Cardiac muscle cell (in vitro differentiated cells and primary cell): ENCODE measurements around the gene PLK1. TPM values are rescaled to one million over a fixed set of nuclear protein-coding genes. Genes with fewer than 3 reads are reported as not detected.

Experiments used
- DNase-seq, 2 donors: peaks; one replicate each; pipeline versions ENCODE4 v3.0.0 to v3.0.0-alpha.2; 2010 to 2017; ENCODE audit warnings: low read depth in 1 of 2, low spot score in 1 of 2
- H3K27ac ChIP-seq: fragments of 200-600 bp; sonication (generic); 2 replicates; pipeline ENCODE4 v1.5.1; 2016
- H3K27me3 ChIP-seq: fragments of 200-600 bp; sonication (generic); 2 replicates; pipeline ENCODE4 v1.6.0; 2016; ENCODE audit warnings: control low read depth
- H3K36me3 ChIP-seq: fragments of 200-600 bp; sonication (generic); 2 replicates; pipeline ENCODE4 v1.5.1; 2016; ENCODE audit warnings: control low read depth
- H3K4me1 ChIP-seq: fragments of 200-600 bp; sonication (generic); 2 replicates; pipeline ENCODE4 v1.8.1; 2017; ENCODE audit warnings: low read depth, mild to moderate bottlenecking, mixed run types
- H3K4me3 ChIP-seq: fragments of 200-600 bp; sonication (generic); 2 replicates; pipeline ENCODE4 v1.5.1; 2016; ENCODE audit warnings: mild to moderate bottlenecking
- H3K9me3 ChIP-seq: fragments of 200-600 bp; sonication (generic); 2 replicates; pipeline ENCODE4 v1.5.1; 2017; ENCODE audit warnings: low read depth, mild to moderate bottlenecking, control low read depth
- polyA plus RNA-seq: library from polyadenylated mRNA; unstranded; fragments of >200 nt; fragmentation: Nextera tagmentation; extraction: Ambion mirVana; gene quantifications from 2 replicates; pipeline ENCODE4 v1.2.1, GENCODE V29; 2016
- total RNA-seq: library from RNA; depleted of rRNA; stranded (reverse); fragments of >200 nt; gene quantifications from 2 replicates; pipeline ENCODE4 v1.2.3, GENCODE V29; 2016
- TF ChIP-seq, protein P1 (sequence below): IDR thresholded peaks from 2 replicates; pipeline ENCODE4 v1.5.1; 2012; ENCODE audit warnings: low read depth, mild to moderate bottlenecking, low read length

The PLK1 gene
- total and polyA plus RNA-seq, 2 experiments from 2014 or later: 13.4 to 93.3 TPM

DNA sequence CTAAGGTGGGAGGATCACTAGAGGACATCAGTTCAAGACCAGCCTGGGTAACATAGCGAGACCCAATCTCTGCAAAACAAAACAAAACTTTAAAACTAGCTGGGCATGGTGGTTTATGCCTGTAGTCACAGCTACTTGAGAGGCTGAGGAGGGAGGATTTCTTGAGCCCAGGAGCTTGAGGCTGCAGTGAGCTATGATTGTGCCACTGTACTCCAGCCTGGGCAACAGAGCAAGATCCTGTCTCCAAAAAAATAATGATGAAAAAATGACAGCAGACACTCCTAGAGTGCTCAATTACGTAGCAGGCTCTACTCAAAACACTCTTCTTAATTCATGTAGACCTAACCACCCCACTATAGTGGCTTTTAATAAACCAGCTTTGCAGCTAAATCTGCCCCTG, 21.4 kb downstream of the PLK1 start:
- Histone ChIP-seq H3K4me3 (no peak overlapping the region), H3K27ac (no peak overlapping the region), H3K36me3 (no peaks in the 10 kb centered on the region), H3K9me3 (no peaks in the 10 kb centered on the region), H3K4me1 (no peaks in the 10 kb centered on the region), H3K27me3 (no peaks in the 10 kb centered on the region)
- TF ChIP-seq, protein P1, sequence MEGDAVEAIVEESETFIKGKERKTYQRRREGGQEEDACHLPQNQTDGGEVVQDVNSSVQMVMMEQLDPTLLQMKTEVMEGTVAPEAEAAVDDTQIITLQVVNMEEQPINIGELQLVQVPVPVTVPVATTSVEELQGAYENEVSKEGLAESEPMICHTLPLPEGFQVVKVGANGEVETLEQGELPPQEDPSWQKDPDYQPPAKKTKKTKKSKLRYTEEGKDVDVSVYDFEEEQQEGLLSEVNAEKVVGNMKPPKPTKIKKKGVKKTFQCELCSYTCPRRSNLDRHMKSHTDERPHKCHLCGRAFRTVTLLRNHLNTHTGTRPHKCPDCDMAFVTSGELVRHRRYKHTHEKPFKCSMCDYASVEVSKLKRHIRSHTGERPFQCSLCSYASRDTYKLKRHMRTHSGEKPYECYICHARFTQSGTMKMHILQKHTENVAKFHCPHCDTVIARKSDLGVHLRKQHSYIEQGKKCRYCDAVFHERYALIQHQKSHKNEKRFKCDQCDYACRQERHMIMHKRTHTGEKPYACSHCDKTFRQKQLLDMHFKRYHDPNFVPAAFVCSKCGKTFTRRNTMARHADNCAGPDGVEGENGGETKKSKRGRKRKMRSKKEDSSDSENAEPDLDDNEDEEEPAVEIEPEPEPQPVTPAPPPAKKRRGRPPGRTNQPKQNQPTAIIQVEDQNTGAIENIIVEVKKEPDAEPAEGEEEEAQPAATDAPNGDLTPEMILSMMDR: no peak
- DNase-seq: no peak

DNA sequence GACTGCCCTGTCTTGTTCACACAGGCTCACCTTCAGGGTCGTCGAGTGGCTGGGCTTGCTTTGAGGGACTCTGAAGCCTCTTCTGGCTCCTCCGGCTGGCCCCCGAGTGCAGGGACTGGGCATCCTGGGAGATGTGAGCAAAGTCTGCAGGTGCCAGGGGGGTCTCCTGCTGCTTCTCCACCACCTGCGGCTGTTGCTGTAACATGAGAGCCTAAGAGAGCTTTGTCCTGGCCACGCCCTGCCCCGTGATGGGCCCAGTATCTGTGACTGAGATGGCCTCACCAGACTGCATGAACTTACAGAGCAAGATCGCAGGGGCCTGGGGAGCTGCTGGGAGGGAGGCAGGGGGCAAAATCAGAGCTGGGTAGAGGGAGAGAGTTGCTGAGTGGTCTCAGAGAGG, 21.8 kb downstream of the PLK1 start:
- Histone ChIP-seq H3K4me1 (no peaks in the 10 kb centered on the region), H3K36me3 (no peaks in the 10 kb centered on the region), H3K4me3 (no peak overlapping the region), H3K27me3 (no peaks in the 10 kb centered on the region), H3K9me3 (no peaks in the 10 kb centered on the region), H3K27ac (no peak overlapping the region)
- no peak for DNase-seq
- TF ChIP-seq, protein P1: no peak

DNA sequence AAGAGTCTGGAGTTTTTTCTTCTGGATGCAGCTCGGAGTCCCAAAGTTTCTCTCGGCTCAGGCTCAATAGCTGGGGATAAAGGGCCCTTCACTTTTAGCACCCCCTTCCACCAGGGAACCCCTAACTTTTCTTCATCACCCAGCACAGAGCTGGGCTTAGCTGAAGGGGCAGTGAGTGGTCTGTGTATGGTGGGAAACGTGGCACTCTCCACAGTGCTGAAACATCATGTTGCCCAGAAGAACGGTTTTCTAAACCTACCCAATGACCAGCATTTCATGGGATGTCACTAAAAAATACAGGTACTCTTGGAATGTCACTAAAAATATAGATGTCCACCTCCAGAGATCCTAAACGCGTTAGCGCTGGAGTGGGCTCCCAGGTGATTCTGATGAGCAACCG, 22.4 kb downstream of the PLK1 start:
- Histone ChIP-seq H3K9me3 (no peaks in the 10 kb centered on the region), H3K27ac (no peak overlapping the region), H3K27me3 (no peaks in the 10 kb centered on the region), H3K4me1 (no peaks in the 10 kb centered on the region), H3K4me3 (no peak overlapping the region), H3K36me3 (no peaks in the 10 kb centered on the region)
- TF ChIP-seq, protein P1: no peak
- no peak for DNase-seq

DNA sequence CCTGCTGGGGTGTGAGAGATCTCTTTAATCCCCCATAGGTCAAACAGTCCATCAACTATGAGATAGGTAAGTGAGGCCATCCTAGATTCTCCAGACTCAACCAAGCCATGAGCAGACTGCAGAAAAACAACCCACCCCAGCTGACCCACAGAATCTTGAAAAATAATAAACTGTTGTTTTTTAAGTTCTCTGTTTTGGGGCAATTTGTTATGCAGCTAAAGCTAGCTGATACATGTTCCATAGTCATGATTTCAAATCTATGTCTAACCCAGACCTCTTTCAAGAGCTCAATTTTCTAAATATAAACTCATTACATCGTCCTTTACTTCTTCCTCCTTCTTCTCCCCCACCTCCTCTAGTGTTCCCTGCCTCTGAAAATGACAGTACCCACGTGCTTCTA, 24.3 kb downstream of the PLK1 start:
- TF ChIP-seq, protein P1: no peak
- no peak for DNase-seq
- Histone ChIP-seq H3K27me3 (no peaks in the 10 kb centered on the region), H3K36me3 (no peaks in the 10 kb centered on the region), H3K27ac (no peak overlapping the region), H3K4me3 (no peak overlapping the region), H3K9me3 (no peaks in the 10 kb centered on the region), H3K4me1 (no peaks in the 10 kb centered on the region)

DNA sequence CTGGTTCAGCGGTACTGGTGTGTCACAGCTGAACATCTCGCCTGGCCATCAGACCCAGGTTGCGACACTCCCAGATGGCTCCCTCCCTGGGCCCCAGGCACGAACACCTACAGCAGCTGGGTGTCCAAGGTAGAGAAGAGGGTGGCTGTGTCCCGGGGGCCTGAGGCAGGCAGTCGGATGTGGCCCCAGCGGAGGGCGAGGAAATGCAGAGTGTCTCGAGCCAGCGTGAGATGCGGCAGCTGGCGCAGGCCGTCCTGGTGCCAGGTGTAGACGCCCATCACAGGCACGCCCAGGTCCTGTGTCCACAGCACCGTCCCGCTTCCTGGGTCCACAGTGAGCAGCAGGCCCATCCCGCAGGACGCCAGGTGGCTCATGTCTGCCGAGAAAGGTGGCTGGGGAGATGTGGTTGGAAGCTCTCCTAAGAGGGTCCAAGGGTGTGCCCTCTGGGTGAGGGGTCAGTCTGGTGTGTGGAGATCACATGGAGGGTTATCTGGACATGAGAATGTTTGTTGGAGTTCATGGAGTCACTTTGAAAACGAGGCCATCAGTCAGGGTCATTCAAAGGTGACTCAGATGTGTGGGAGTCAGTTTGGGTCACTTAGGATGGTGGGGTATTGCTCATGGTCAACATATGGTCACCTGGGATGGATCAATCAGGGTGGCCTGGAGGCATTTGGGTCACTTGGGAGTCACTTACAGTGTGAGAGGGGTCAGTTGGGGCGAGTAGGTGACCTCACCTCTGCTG, 26.3 kb downstream of the PLK1 start:
- DNase-seq: no peak
- TF ChIP-seq, protein P1: no peak
- H3K27ac ChIP-seq: no peak overlapping the region
- no peaks in the 10 kb centered on the region for H3K9me3 ChIP-seq
- H3K27me3 ChIP-seq: no peaks in the 10 kb centered on the region
- no peaks in the 10 kb centered on the region for H3K4me1 ChIP-seq
- H3K36me3 ChIP-seq: no peaks in the 10 kb centered on the region
- no peak overlapping the region for H3K4me3 ChIP-seq
